ENCODE measurements around the gene STUB1. TPM values are rescaled to one million over a fixed set of nuclear protein-coding genes. Genes with fewer than 3 reads are reported as not detected.
A peak's percentile ranks its signal among the peaks of the same experiment; 100 is the strongest.
"Not testable (repeated sequence)": the region's sequence is repeated elsewhere in the genome, so short reads cannot be mapped to it uniquely, and the experiment has no call there.

STUB1 gene
- total RNA-seq, 4 donors from 2014 or later, result 155 to 215 (median 178) TPM

GRCh38 chr16:686459-687260 is 6.5 kb downstream of the STUB1 start:
- peaks cover 54 to 89% (median 69%) of the 10 kb centered on the region in 4 donors for H3K4me1 ChIP-seq
- H3K9me3 ChIP-seq, result no peaks in the 10 kb centered on the region
- no peak overlapping the region for H3K4me3 ChIP-seq
- 95% methylated on average over 25 of the region's 51 CpGs for WGBS
- intact Hi-C loops (cut with DNase I), result no loop called here
- no peak for DNase-seq (ENCODE audit: extremely low spot score)
- H3K27ac ChIP-seq (replicated peaks in 1 of 4), result no peak overlapping the region
- TF ChIP-seq POLR2AphosphoS5 (IDR thresholded peaks at IDR 0.05) (no peak), EP300 (IDR thresholded peaks at IDR 0.05) (no peak), POLR2A (IDR thresholded peaks at IDR 0.05; ENCODE audit: low read depth) (no peak), CTCF (IDR thresholded peaks at IDR 0.05) (no peak)
- no peaks in the 10 kb centered on the region for H3K27me3 ChIP-seq
- peaks cover 20 to 47% (median 35%) of the 10 kb centered on the region in 4 donors for H3K36me3 ChIP-seq

DNA sequence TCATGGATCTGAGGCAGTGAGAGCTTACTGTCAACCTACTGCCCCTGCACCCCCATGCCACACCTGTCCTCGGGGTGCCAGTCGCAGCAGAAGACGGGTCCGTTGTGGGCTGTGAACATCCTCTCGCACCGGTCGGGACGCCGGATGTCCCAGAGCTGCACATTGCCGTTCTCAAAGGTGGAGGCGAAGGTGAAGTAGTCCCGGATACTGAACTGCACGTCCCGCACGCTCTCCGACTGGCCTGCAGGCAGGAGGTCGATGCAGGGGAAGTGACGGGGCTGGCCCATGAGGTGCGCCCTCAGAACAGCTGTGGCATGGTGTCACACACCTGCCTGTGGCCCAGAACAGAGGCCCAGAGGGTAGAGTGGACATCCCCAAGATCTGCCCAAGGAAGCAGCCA is 7.3 kb downstream of the STUB1 start:
- DNase-seq (ENCODE audit: extremely low spot score), result no peak
- intact Hi-C loops (cut with DNase I), result no loop called here
- Histone ChIP-seq H3K27ac (replicated peaks in 1 of 4) (no peak overlapping the region), H3K9me3 (no peaks in the 10 kb centered on the region), H3K36me3 (peaks cover 12 to 39% (median 27%) of the 10 kb centered on the region in 4 donors), H3K27me3 (peaks cover 0 to 4% (median 0%) of the 10 kb centered on the region in 4 donors), H3K4me3 (no peak overlapping the region), H3K4me1 (peaks cover 46 to 81% (median 60%) of the 10 kb centered on the region in 4 donors)
- 88% methylated on average over 17 of the region's 19 CpGs for WGBS
- TF ChIP-seq EP300 (IDR thresholded peaks at IDR 0.05) (no peak), POLR2A (IDR thresholded peaks at IDR 0.05; ENCODE audit: low read depth) (no peak), CTCF (IDR thresholded peaks at IDR 0.05) (no peak), POLR2AphosphoS5 (IDR thresholded peaks at IDR 0.05) (no peak)

- 81% methylated on average over 10 of the region's 26 CpGs for WGBS
- no peak for DNase-seq (ENCODE audit: extremely low spot score)
- peak overlapping the region; percentile 82 to 93 (median 84) for H3K27ac ChIP-seq (replicated peaks in 1 of 4)
- TF ChIP-seq CTCF (IDR thresholded peaks at IDR 0.05) (no peak), POLR2AphosphoS5 (IDR thresholded peaks at IDR 0.05) (no peak), POLR2A (IDR thresholded peaks at IDR 0.05; ENCODE audit: low read depth) (no peak), EP300 (IDR thresholded peaks at IDR 0.05) (no peak)
- H3K4me3 ChIP-seq, result peak overlapping the region; percentile 72 to 97 (median 92)
- H3K36me3 ChIP-seq, result peaks cover 6 to 29% (median 18%) of the 10 kb centered on the region in 4 donors
- intact Hi-C loops (cut with DNase I), result no loop called here
- H3K4me1 ChIP-seq, result peaks cover 38 to 76% (median 55%) of the 10 kb centered on the region in 4 donors
- no peaks in the 10 kb centered on the region for H3K9me3 ChIP-seq
- H3K27me3 ChIP-seq, result peaks cover 9 to 23% (median 17%) of the 10 kb centered on the region in 4 donors
Observed at GRCh38 chr16:689175-689897, 9.1 kb downstream of the STUB1 start.

DNA sequence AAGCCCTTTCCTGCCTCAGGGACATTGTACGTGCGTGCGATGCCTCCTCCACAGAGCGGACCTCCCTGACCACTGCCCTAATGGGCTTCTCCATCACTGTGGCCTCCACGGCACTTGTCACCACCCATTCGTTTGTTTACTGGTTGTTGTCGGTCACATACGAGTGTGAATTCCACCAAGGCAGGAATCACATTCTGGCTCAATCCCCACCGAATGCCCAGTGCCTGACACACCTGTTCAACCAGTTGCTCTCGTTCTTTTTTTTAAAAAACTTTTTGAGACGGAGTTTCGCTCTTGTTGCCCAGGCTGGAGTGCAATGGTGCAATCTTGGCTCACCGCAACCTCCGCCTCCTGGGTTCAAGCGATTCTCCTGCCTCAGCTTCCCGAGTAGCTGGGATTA is 11.0 kb downstream of the STUB1 start:
- H3K4me3 ChIP-seq; H3K9me3 ChIP-seq; DNase-seq (ENCODE audit: extremely low spot score); H3K27ac ChIP-seq (replicated peaks in 1 of 4); intact Hi-C loops (cut with DNase I): not testable (repeated sequence)
- H3K4me1 ChIP-seq, result peaks cover 34 to 76% (median 51%) of the 10 kb centered on the region in 4 donors
- peaks cover 6 to 18% (median 15%) of the 10 kb centered on the region in 4 donors for H3K36me3 ChIP-seq
- H3K27me3 ChIP-seq, result peaks cover 9 to 42% (median 33%) of the 10 kb centered on the region in 4 donors
- 87% methylated on average over 16 of the region's 16 CpGs for WGBS
